Large intestine (tissue), 3 donors: ENCODE results near the gene L2HGDH. TPM values are rescaled to one million over a fixed set of nuclear protein-coding genes. Genes with fewer than 3 reads are reported as not detected.

Source experiments
- DNase-seq, 2 donors: peaks; one replicate each; pipeline versions ENCODE4 v3.0.0 to v3.0.0-alpha.2; 2013
- H3K27ac ChIP-seq: one replicate; pipeline ENCODE4 v1.5.1; 2013; ENCODE audit warnings: low read length
- H3K27me3 ChIP-seq: 2 replicates; pipeline ENCODE4 v1.6.1; 2013; ENCODE audit warnings: low read length; ENCODE audit not compliant: control insufficient read depth, insufficient read depth
- H3K36me3 ChIP-seq: 2 replicates; pipeline ENCODE4 v1.6.1; 2013; ENCODE audit warnings: low read length; ENCODE audit not compliant: control insufficient read depth, insufficient read depth
- H3K4me1 ChIP-seq: one replicate; pipeline ENCODE4 v1.6.1; 2013; ENCODE audit warnings: low read length; ENCODE audit not compliant: control insufficient read depth, insufficient read depth
- H3K4me3 ChIP-seq: one replicate; pipeline ENCODE4 v1.5.1; 2013; ENCODE audit warnings: low read length
- H3K9me3 ChIP-seq: one replicate; pipeline ENCODE4 v1.6.1; 2013; ENCODE audit warnings: mild to moderate bottlenecking, low read depth, low read length, moderate library complexity; ENCODE audit not compliant: control insufficient read depth
- WGBS: methylation state at CpG from one replicate; pipeline ENCODE4 v1.1.5; 2013; ENCODE audit warnings: low lambda C conversion rate; ENCODE audit not compliant: insufficient coverage; 5-methylcytosine and 5-hydroxymethylcytosine counted together
- polyA plus RNA-seq: library from polyadenylated mRNA; unstranded; fragments of 120-200 nt; gene quantifications from one replicate; pipeline ENCODE4 v1.2.1, GENCODE V29; 2013

L2HGDH gene
- polyA plus RNA-seq, 1 donor = 8.6 TPM

GRCh38 chr14:50340045-50340444 is 28.0 kb upstream of the L2HGDH start:
- DNase-seq = peak in 1 of 2 donors; percentile 64
- no peaks in the 10 kb centered on the region for H3K9me3 ChIP-seq
- peaks cover 34% of the 10 kb centered on the region for H3K4me1 ChIP-seq
- H3K27me3 ChIP-seq = no peaks in the 10 kb centered on the region
- no peaks in the 10 kb centered on the region for H3K36me3 ChIP-seq
- no CpG with 5 or more reads among the region's 5 CpGs for whole genome bisulfite sequencing
- H3K27ac ChIP-seq = peak overlapping the region; percentile 35
- no peak overlapping the region for H3K4me3 ChIP-seq

- no CpG with 5 or more reads among the region's 3 CpGs for WGBS
- Histone ChIP-seq H3K27ac (peak overlapping the region; percentile 41), H3K27me3 (no peaks in the 10 kb centered on the region), H3K36me3 (no peaks in the 10 kb centered on the region), H3K4me1 (peaks cover 36% of the 10 kb centered on the region), H3K9me3 (no peaks in the 10 kb centered on the region), H3K4me3 (no peak overlapping the region)
- DNase-seq = no peak
Measured at GRCh38 chr14:50339178-50339804, 27.3 kb upstream of the L2HGDH start.

DNA sequence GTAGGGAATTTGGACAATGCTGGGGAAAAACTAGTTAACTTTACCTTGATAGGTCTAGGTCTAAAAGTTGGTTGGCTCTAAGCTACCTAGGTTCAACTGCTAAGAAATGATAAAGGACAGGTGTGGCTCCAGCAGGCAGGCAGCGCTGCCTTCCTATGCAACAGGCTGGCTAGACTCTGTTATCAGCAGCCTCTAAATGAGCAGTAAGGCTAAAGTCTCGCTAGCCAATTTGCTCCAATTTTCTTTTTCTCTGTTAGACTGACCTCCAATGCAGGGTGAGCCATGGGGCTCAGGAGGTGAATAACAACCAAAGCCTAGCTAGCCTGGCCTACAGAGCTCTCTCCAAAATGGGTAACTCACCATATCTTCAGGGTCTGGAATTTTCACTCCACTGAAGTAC is 26.6 kb upstream of the L2HGDH start:
- H3K36me3 ChIP-seq = no peaks in the 10 kb centered on the region
- H3K4me1 ChIP-seq = peaks cover 36% of the 10 kb centered on the region
- no peaks in the 10 kb centered on the region for H3K27me3 ChIP-seq
- H3K4me3 ChIP-seq = no peak overlapping the region
- WGBS = no CpG with 5 or more reads among the region's 2 CpGs
- peak overlapping the region; percentile 41 for H3K27ac ChIP-seq
- peak; percentile 51 to 79 for DNase-seq
- H3K9me3 ChIP-seq = no peaks in the 10 kb centered on the region

GRCh38 chr14:50335989-50336824 is 24.2 kb upstream of the L2HGDH start:
- Histone ChIP-seq H3K9me3 (no peaks in the 10 kb centered on the region), H3K27ac (peak overlapping the region; percentile 71), H3K27me3 (no peaks in the 10 kb centered on the region), H3K36me3 (peaks cover 17% of the 10 kb centered on the region), H3K4me3 (no peak overlapping the region), H3K4me1 (peaks cover 36% of the 10 kb centered on the region)
- 40% methylated on average over 1 of the region's 7 CpGs for WGBS
- peak; percentile 43 to 50 for DNase-seq

- no CpG with 5 or more reads among the region's 7 CpGs for WGBS
- H3K4me1 ChIP-seq = peaks cover 34% of the 10 kb centered on the region
- H3K4me3 ChIP-seq = no peak overlapping the region
- peaks cover 19% of the 10 kb centered on the region for H3K36me3 ChIP-seq
- no peaks in the 10 kb centered on the region for H3K27me3 ChIP-seq
- peak overlapping the region; percentile 71 for H3K27ac ChIP-seq
- no peaks in the 10 kb centered on the region for H3K9me3 ChIP-seq
- DNase-seq = peak; percentile 56 to 82
Measured at GRCh38 chr14:50335389-50335788, 23.4 kb upstream of the L2HGDH start.

GRCh38 chr14:50334211-50334610 is 22.2 kb upstream of the L2HGDH start:
- H3K9me3 ChIP-seq = no peaks in the 10 kb centered on the region
- peaks cover 22% of the 10 kb centered on the region for H3K36me3 ChIP-seq
- H3K4me1 ChIP-seq = peaks cover 25% of the 10 kb centered on the region
- no peak overlapping the region for H3K27ac ChIP-seq
- no peaks in the 10 kb centered on the region for H3K27me3 ChIP-seq
- no peak for DNase-seq
- no peak overlapping the region for H3K4me3 ChIP-seq
- no CpG with 5 or more reads among the region's 8 CpGs for WGBS

- H3K27ac ChIP-seq = no peak overlapping the region
- no peak overlapping the region for H3K4me3 ChIP-seq
- WGBS = 57% methylated on average over 1 of the region's 3 CpGs
Measured at GRCh38 chr14:50333014-50333509, 21.0 kb upstream of the L2HGDH start.

GRCh38 chr14:50331596-50331995 is 19.6 kb upstream of the L2HGDH start:
- Histone ChIP-seq H3K4me3 (no peak overlapping the region), H3K27me3 (no peaks in the 10 kb centered on the region), H3K36me3 (peaks cover 26% of the 10 kb centered on the region), H3K4me1 (peaks cover 16% of the 10 kb centered on the region), H3K27ac (no peak overlapping the region), H3K9me3 (no peaks in the 10 kb centered on the region)
- DNase-seq = no peak

More at GRCh38 chr14:50333014-50333509, 21.0 kb upstream of the L2HGDH start:
- Histone ChIP-seq H3K9me3 (no peaks in the 10 kb centered on the region), H3K27me3 (no peaks in the 10 kb centered on the region), H3K36me3 (peaks cover 25% of the 10 kb centered on the region), H3K4me1 (peaks cover 16% of the 10 kb centered on the region)
- DNase-seq = no peak

DNA sequence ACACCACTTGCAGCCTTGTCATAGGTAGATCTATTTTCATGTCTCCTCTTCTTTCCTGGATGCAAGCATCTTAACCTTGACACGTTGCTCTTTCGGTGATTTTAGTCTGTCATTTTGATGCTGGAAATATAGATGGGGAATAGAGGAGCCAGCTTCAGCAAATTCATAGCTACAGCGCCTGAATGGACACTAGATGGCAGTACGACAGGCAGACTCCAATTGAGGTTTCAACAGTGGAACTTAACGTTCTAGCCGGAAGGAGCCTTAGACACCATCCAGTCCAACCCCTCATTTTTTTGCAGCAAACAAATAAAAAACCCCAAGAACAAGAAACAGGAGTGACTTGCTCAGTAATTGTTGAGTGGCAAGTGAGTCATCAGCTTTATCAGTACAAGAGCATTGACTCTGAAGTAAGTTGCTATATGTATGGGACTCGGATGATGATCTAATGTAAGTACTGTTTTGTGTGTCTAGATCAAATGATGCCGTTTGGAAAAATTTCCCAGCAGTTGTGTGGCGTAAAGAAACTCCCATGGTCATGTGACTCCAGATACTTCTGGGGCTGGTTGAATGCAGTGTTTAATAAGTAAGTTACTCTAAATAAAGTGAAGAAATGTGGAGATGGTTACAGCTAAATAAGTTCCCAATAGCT is 9.1 kb upstream of the L2HGDH start:
- Histone ChIP-seq H3K4me3 (peak overlapping the region; percentile 15), H3K27me3 (no peaks in the 10 kb centered on the region), H3K36me3 (peaks cover 23% of the 10 kb centered on the region), H3K4me1 (no peaks in the 10 kb centered on the region), H3K27ac (peak overlapping the region; percentile 60), H3K9me3 (no peaks in the 10 kb centered on the region)
- DNase-seq = peak; percentile 78 to 89
- 17% methylated on average over 2 of the region's 9 CpGs for WGBS

- no peaks in the 10 kb centered on the region for H3K4me1 ChIP-seq
- H3K4me3 ChIP-seq = no peak overlapping the region
- H3K36me3 ChIP-seq = peaks cover 16% of the 10 kb centered on the region
- 71% methylated on average over 1 of the region's 8 CpGs for WGBS
- DNase-seq = peak in 1 of 2 donors; percentile 30
- H3K27ac ChIP-seq = no peak overlapping the region
- no peaks in the 10 kb centered on the region for H3K27me3 ChIP-seq
- no peaks in the 10 kb centered on the region for H3K9me3 ChIP-seq
Measured at GRCh38 chr14:50320283-50320682, 8.3 kb upstream of the L2HGDH start.
